Adrenal gland (tissue), 12 donors: ENCODE data around the gene ZHX3. TPM values are rescaled to one million over a fixed set of nuclear protein-coding genes. Genes with fewer than 3 reads are reported as not detected.

Experiments used
- DNase-seq, 7 donors: peaks; one replicate each; pipeline ENCODE4 v3.0.0-alpha.2; 2019 to 2020
- H3K27ac ChIP-seq, 5 donors: fragments of 200-600 bp; sonication (generic) in 4 of 5; 1 replicate in 3 of 5; 2 replicates in 2 of 5; pipeline versions ENCODE4 v1.5.1 to v1.8.0; 2016 to 2020; ENCODE audit warnings: mild to moderate bottlenecking in 1 of 5
- H3K27me3 ChIP-seq: fragments of 200-600 bp; 2 replicates; pipeline ENCODE4 v1.8.0; 2021
- H3K36me3 ChIP-seq, 2 donors: fragments of 200-600 bp; replicated peaks in 1 of 2; 1 replicate in 1 of 2; 2 replicates in 1 of 2; pipeline versions ENCODE4 v1.5.1 to v1.8.0; 2018 to 2022
- H3K4me1 ChIP-seq, 2 donors: fragments of 200-600 bp; replicated peaks in 1 of 2; 1 replicate in 1 of 2; 2 replicates in 1 of 2; pipeline versions ENCODE4 v1.5.1 to v1.8.0; 2018 to 2021
- H3K4me3 ChIP-seq, 4 donors: fragments of 200-600 bp; sonication (generic) in 3 of 4; one replicate each; pipeline ENCODE4 v1.5.1; 2016 to 2018
- H3K9me3 ChIP-seq, 3 donors: fragments of 200-600 bp; sonication (generic) in 1 of 3; replicated peaks in 1 of 3; 1 replicate in 2 of 3; 2 replicates in 1 of 3; pipeline versions ENCODE4 v1.5.1 to v1.8.0; 2016 to 2021
- CTCF ChIP-seq, 6 experiments: fragments of 450-650 bp in 4 of 6; fragments of 200-600 bp in 2 of 6; sonication (generic) in 1 of 6; IDR thresholded peaks; 1 replicate in 5 of 6; 2 replicates in 1 of 6; pipeline versions ENCODE4 v1.5.1 to v1.8.0; 2016 to 2021; ENCODE audit warnings: antibody characterized with exemption in 6 of 6, mild to moderate bottlenecking in 2 of 6, moderate library complexity in 1 of 6
- POLR2A ChIP-seq, 2 donors: fragments of 450-650 bp; IDR thresholded peaks; one replicate each; pipeline ENCODE4 v1.6.1; 2017; ENCODE audit warnings: antibody characterized with exemption in 2 of 2, mild to moderate bottlenecking in 2 of 2, moderate library complexity in 1 of 2
- WGBS, 4 donors: extraction: QIAGEN DNeasy Blood & Tissue Kit in 2 of 4; methylation state at CpG; one replicate each; pipeline versions ENCODE4 v1.1.5 to v1.1.7; 2013 to 2017; 5-methylcytosine and 5-hydroxymethylcytosine counted together
- intact Hi-C, 2 donors: fragments of 100-400 bp; cut with DNase I; formaldehyde crosslinking; loops; one replicate each; pipeline versions ENCODE4 v1.14.1 to v1.15.0; 2022 to 2023
- polyA plus RNA-seq, 3 donors: library from polyadenylated mRNA; stranded (reverse); fragments of 200-250 nt in 2 of 3; fragments of 350-450 nt in 1 of 3; fragmentation: Illumina TruSeq in 1 of 3; extraction: RNeasy Lipid Tissue Mini Kit (QIAGEN cat#74804) in 1 of 3; gene quantifications; one replicate each; pipeline ENCODE4 v1.2.3, GENCODE V29; 2013 to 2014
- total RNA-seq, 9 donors: library from RNA; depleted of rRNA in 4 of 9; stranded (reverse); fragments of >200 nt in 4 of 9; fragments of 120-200 nt in 1 of 9; fragmentation: NEBNext Ultra II Directional in 1 of 9; extraction: Animal tissue kit (Norgen Biotek cat#: 25700) in 1 of 9; gene quantifications; one replicate each; pipeline versions ENCODE4 v1.1.0 to v1.2.4, GENCODE V29; 2013 to 2023
- donor health status: healthy with polysubstance abuse.
- donor health status: Bipolar disorder and iron deficiency.
- donor health status: DM: yes; HTN: yes; CAD: no.
- donor health status: DM: no; HTN: no; CAD: no.
- donor health status: DM: no; HTN: no; CAD: no.
- donor health status: DM: yes; HTN: yes; CAD: no.

ZHX3 gene
- total and polyA plus RNA-seq, 12 donors = 20.7 to 91.1 (median 51.2) TPM

DNA sequence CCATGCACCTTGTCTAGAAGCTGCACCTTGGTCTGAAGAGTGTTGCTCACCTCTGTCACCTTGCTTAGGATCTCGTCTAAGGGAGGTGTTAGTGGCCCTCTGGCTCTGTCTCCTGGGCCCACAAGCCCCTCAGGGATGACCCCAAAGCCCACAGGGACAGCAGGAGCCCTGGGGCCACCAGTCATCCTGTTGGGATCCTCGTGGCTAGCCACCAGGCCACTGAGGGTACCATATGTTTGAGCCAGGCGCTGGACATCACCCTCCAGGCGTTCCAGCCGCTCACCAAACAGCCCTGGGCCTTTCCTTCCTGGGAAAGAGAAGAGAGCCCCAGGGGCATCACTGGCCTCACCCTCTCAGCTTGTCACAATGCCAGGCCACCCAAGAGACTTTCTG, 45.2 kb upstream of the ZHX3 start:
- intact Hi-C loops = no loop called here
- no peaks in the 10 kb centered on the region for H3K9me3 ChIP-seq
- H3K4me3 ChIP-seq = no peak overlapping the region
- TF ChIP-seq POLR2A (IDR thresholded peaks at IDR 0.05) (no peak), CTCF (IDR thresholded peaks at IDR 0.05) (no peak)
- no peaks in the 10 kb centered on the region for H3K4me1 ChIP-seq
- 89 to 100% (median 93%) methylated on average over 2 to 5 of the region's 5 CpGs for WGBS, 4 donors
- no peaks in the 10 kb centered on the region for H3K36me3 ChIP-seq
- H3K27me3 ChIP-seq = peaks cover 10% of the 10 kb centered on the region
- no peak for DNase-seq
- H3K27ac ChIP-seq = no peak overlapping the region

DNA sequence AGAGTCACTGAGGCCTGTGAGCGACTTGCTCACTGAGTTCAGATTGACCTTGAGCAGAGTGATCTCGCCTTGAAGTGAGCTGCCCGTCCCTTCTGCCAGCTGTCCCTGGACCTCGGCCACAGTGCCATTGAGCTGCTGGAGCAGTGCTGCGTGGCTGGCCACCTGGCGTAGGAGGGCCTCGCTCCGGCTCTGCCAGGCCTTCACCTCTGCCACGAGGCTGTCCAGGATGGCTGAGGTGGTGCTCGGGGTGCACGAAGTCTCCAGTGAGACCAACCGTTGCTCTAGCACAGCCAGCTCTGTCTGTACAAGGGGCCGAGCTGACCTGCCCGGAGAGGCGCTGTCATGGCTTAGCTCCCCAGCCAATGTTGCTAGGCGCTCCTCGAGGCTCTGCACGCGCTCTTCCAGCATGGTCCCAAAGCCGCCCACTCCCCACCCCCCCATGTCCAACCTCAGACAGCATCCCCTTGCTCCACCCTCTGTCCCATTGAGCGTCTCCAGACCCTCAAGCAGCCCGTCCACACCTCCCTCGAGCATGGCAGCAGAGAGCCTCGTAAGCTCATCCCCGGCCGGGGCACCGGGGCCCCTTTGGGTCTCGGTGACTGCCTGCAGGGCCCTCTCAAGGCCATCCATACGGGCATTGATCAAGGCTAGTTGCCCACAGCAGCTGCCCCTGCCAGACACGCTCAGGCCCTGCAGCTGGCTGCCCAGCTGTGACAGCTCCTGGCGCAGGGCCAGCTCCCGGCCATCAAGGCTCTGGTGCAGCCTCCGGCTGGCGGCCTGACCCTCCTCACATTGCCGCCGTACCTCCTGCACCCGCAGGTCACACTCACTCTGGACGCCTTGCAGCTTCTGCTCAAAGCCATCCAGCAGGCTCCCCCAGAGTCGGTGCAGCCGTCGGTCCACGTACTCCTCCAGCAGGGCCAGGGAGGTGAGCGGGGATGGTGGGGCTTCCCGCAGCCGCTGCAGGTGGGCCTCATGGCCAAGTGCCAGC, 44.5 kb upstream of the ZHX3 start:
- 59 to 87% (median 62%) methylated on average over 16 to 45 of the region's 45 CpGs for WGBS, 4 donors
- peak; percentile 38 to 79 (median 67) for DNase-seq
- intact Hi-C loops = no loop called here
- no peak overlapping the region for H3K27ac ChIP-seq
- peaks cover 10% of the 10 kb centered on the region for H3K27me3 ChIP-seq
- TF ChIP-seq POLR2A (IDR thresholded peaks at IDR 0.05) = no peak
- no peak for TF ChIP-seq CTCF (IDR thresholded peaks at IDR 0.05)
- no peaks in the 10 kb centered on the region for H3K9me3 ChIP-seq
- no peak overlapping the region for H3K4me3 ChIP-seq
- no peaks in the 10 kb centered on the region for H3K4me1 ChIP-seq
- H3K36me3 ChIP-seq = no peaks in the 10 kb centered on the region

DNA sequence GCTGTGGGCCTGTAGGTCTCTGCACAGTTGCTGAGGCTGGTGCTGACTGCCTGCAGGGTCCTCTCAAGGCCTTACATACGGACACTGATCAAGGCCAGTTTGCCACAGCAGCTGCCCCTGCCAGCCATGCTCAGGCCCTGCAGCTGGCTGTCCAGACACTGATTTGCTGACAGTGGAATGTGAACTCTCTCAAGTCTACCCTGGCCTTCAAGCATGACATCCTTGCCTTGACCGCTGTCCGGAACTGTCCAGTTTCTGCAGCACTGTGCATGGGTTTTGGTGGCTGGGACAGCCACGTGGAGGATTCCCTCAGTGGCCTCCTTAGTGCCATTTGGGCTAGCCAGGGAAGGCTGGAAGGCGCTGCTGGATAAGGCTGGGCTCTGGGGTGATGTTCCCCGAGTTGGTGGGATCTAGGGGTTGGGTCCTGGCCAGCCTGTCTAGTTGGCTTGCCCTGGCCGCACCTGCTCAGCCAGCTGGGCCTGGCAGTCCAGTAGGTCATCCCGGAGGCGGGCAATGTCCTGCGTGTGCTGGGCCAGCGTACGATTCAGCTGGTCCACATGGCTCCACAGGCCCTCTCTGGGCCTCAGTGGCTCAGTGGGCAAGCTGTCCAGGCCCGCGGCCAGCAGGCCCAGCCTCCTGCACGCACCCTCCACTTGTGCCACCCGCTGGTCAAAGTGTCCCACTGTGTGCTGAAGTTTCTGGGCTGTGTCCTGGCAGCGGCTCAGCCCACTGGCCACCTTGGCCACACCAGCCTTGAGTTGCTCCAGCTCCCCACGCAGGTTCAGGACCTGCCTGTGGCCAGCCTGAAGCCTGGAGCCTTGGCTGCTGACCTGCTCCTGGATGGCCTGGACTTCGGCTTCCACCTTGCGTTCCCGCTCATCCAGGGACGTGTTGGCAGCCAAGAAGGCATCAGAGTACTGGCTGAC, 43.6 kb upstream of the ZHX3 start:
- Histone ChIP-seq H3K27me3 (peaks cover 7% of the 10 kb centered on the region), H3K4me3 (no peak overlapping the region), H3K36me3 (no peaks in the 10 kb centered on the region), H3K9me3 (no peaks in the 10 kb centered on the region), H3K4me1 (no peaks in the 10 kb centered on the region), H3K27ac (no peak overlapping the region)
- DNase-seq = no peak
- 66 to 85% (median 79%) methylated on average over 11 to 22 of the region's 22 CpGs; no CpG with 5 or more reads in 1 of the 4 donors for WGBS, 4 donors
- intact Hi-C loops = no loop called here
- TF ChIP-seq CTCF (IDR thresholded peaks at IDR 0.05) (no peak), POLR2A (IDR thresholded peaks at IDR 0.05) (no peak)

- 88 to 94% (median 92%) methylated on average over 2 to 9 of the region's 9 CpGs for WGBS, 4 donors
- no peak for DNase-seq
- Histone ChIP-seq H3K27me3 (no peaks in the 10 kb centered on the region), H3K27ac (no peak overlapping the region), H3K4me3 (no peak overlapping the region), H3K4me1 (no peaks in the 10 kb centered on the region), H3K9me3 (no peaks in the 10 kb centered on the region), H3K36me3 (no peaks in the 10 kb centered on the region)
- intact Hi-C loops = no loop called here
- TF ChIP-seq POLR2A (IDR thresholded peaks at IDR 0.05) = no peak
- no peak for TF ChIP-seq CTCF (IDR thresholded peaks at IDR 0.05)
Measured at GRCh38 chr20:41359541-41360011, 42.0 kb upstream of the ZHX3 start.
